ENCODE results near the gene PKP4.

Gene PKP4

DNA sequence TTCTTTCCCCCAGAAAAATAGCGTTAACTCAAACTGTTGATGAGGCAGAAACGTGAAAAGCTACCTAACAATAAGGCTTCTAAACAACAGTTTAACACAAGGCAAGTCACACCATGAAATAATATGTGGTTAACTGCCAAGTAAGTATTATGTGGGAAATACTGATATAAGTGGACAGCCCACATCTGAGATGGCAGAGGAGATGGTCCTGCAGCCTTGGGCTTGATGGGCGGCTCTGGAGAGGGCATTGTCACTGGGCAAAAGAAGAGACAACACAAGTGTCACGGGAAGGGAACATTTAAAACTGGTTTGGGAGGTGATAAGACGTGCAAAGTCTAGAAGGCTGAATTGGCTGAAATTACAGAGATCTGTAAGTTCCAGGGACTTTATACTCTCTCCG is 147.2 kb downstream of the PKP4 start:
- no peak for DNase-seq

DNA sequence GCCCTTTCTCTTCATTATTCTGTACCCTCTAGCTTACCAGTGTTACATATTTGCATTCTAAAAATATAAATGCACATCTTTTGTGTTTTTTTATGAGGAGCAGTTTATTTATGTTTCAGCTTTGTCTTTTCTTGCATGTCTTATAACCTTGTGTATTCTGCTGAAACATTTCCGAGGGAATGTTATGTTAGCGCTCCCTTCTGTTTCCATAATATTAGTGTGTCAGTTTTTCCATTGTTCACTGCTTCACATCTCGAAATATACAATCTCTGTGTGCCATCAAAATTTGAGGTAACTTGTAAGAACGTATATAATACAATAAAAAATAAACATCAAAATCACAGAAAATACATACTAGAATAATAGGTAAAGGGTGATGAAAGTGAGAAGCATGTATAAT is 153.3 kb downstream of the PKP4 start:
- DNase-seq = no peak

DNA sequence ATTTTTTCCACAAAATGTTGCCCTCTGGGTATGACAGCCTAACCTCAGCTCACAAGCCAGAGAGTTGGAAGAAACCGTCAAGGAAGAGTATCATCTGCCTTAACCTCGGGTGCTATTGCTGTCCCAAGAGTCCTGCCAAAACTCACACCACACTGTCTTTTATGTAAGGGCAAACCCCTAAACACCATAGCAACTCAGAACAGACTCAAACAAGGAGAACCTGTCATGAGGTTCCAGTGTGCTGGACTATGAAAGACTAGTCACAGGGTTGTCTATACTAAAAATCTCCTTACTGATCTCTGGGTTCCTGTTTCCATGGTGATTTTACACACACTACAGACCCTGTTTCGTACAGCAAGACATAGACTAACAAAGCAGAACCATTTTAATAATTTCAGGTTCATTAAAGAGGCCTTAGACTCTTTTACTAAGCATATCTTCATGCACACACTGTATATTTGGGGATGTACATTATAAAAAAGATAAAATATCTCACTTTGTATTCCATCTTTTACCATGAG is 159.8 kb downstream of the PKP4 start:
- no peak for DNase-seq

DNA sequence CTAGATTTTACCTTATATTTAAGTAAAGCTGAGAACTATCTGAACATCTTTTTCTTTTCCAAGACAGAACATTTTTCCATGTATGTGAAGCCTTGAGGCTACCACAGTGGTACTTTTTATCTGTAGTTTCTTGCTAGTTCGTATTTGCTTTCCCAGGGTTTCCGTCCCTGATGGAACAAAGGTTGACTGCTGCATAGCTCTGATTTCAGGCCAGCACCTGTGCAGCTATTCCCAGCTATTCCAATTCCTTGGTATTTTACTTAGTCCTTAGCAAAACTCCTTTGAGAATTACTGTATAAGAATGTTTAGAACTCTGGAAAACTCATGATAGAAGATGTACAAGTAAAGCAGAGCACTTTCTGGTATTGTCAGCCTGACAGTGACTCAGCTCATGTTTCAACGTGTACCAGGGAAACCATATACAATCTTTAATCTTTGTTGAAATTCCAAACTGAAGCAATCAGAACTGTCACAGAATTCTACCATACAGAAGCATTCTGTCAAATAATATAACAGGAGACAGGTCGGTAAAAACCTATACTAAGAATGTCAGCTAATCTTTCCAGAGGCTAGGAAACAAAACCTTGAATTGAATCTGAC is 162.2 kb downstream of the PKP4 start:
- DNase-seq = no peak

DNA sequence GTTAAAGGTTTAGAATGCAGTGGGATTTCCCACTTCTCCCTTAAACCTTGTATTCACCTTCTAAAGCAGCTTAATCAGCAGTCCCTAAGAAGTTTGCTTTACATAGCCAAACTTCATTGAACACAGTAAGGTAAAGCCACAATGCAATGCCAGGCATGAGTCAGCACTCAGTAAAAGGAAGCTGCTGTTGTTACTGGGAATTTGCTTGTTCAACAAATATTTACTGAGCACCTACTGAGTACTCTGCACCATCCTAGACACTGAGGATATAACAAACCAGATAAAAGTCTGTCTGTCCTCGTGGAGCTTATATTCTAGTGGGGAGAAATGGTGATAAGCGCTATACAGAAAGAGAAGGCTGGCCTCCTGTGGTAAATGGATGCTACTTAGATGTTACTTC is 162.7 kb downstream of the PKP4 start:
- DNase-seq = no peak

DNA sequence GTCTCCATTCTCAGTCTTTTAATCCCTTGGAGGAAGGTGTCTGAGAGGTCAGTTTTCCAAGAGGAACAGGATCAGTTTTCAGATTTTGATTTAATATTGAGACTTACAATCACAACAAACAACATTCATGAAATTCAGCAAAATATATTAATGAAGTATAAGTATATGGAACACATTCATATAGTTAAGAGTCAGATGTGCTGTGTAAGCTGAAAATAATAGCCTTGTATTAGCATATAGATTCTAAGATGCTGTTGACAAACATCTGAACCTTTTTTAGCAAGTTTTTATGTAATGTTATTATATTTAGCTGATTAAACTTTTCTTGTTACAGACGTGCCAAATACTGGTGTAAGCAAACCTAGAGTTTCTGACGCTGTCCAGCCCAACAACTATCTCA is 163.9 kb downstream of the PKP4 start:
- no peak for DNase-seq

DNA sequence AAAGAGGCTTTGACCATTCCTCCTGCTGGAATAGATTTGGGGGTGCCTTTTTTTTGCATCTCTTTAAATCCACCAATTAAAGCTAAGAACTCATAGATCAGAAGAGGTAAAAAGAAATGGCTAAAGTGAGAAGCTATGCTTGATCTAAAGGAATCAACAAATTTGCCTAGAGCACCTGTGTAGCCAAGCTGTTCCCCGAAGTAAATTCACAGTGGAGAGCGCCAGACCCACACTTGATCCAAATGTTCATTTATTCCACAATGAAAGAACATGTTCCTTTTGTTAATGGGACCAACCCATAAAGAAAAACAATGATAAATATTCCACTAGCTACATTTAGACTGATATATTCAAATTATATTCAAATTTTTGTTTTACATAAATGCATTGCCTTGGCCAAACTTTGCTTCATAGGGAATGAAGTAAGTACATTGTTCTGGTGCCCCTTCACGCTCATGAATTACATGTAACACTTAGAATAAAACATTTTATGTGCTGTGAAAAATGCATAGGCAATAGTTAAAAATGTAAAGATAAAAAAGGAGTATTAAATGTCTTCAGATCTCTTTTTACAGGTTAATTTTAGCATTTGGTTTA is 167.4 kb downstream of the PKP4 start:
- DNase-seq = no peak

DNA sequence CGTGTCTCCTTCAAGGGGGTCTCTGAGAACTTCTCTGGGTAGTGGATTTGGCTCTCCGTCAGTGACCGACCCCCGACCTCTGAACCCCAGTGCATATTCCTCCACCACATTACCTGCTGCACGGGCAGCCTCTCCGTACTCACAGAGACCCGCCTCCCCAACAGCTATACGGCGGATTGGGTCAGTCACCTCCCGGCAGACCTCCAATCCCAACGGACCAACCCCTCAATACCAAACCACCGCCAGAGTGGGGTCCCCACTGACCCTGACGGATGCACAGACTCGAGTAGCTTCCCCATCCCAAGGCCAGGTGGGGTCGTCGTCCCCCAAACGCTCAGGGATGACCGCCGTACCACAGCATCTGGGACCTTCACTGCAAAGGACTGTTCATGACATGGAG is 168.2 kb downstream of the PKP4 start:
- no peak for DNase-seq

DNA sequence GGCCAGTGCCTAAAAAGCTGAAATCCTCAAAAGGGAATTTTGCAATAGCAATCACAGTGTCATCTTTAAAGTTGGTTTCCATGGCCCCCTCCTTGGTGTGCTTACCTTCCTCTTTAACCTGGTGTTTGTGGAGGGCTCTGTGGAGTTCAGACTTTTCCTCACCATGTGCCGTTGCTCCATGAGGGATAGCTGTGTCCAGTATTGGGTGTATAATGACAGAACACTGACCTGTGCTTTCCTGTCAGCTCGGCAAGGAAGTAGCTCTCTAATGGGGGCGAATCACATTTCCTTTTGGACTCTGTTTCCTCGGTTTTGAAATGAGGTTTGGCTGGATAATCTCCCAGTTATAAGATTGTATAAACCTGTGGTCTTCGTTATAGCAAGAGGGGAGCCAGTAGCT is 172.4 kb downstream of the PKP4 start:
- DNase-seq = no peak

DNA sequence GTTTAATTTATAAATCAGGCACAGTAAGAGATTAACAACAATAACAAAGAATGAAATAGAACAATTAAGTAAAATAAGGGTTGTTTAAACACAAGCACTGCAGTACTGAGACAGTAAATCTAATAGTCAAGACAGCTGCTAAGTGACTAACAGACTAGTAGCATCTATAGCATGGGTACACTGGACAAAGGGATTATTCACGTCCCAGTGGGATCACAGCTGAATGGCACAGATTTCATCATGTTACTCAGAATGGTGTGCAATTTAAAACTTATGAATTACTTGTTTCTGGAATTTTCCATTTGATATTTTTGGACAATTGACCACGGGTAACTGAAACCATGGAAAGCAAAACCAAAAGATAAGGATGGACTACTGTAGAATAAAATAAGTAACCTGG is 176.5 kb downstream of the PKP4 start:
- no peak for DNase-seq

DNA sequence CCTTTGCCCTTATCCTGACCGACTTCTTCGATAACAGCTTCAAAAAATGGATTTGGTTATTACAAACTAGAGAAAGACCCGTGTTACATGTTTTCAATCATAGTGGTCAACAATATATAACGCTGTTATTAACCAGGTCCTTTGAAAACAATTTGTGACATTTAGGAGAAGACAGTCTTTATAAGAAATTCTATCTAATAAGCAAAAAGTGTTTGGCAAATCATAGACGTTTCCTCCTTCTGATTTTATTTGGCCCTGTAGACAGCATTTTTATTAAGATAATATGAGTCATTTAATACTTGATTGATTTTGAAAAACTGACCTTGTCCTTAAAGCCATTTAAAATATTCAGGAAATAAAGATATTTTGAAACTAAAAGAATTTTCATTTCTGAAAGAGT is 177.9 kb downstream of the PKP4 start:
- DNase-seq = no peak

DNA sequence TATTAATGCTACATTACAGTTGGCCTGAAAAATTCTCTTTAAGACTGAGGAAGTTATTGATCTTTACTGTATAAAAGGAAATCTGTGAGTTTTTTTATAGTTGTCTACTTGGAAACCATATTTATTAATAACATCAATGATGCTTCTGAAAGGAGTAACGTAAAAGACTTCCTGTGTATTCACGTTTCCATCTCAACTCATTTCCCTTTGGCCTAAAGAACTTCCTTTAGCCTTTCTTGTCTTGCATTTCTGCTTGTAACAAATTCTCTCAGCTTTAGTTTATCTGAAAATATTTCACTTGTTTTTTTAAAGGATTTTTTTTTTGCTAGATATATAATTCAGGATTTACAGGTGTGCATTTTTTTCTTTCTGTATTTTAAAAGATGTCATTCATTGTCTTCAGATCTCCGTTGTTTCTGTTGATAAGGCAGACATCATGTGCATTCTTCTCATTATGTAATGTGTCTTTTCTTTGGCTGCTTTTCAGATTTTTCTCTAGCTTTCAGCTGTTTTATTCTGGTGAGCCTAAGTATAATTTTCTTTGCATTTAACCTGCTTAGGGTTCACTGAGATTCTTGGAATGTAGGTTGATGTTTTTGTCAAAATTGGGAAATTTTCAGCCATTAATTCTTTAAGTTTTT is 179.3 kb downstream of the PKP4 start:
- DNase-seq = no peak

DNA sequence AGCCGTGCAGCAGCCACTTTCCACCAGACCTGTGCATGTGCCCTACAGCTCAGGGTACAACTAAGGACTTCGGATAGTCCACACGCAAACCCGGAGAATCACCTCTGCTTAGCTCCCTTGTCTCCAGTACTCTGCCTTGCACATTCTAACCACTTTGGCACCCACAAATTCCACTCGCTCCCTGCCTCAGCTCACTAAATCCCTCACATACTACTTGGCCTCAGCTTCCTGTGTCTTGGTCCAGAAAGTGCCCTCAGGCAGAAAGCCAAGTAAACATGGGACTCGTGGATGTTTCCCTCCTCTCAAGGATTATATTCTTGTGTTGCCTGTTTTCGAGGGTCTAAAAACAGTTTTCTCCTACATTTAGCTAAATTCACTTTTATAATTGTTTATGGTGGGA is 180.6 kb downstream of the PKP4 start:
- no peak for DNase-seq

DNA sequence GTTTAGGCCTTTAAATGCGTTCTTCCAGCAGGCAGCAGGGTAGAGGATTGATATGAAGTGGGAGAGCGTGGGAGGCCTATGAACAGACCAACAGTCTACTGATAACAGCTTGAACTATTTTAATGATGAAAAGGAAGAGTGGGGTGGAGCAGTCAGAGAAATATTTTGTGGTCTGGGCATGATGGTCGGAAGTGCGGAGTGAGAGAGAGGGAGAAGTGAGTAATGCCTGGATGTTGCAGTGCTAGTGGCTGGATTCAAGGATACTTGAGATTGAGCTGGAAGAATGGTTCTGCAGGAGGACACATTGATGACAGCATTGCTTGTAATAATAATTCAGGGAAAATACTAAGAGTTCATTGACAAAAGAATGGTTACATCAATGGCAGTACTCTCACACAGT is 187.4 kb downstream of the PKP4 start:
- DNase-seq = no peak

DNA sequence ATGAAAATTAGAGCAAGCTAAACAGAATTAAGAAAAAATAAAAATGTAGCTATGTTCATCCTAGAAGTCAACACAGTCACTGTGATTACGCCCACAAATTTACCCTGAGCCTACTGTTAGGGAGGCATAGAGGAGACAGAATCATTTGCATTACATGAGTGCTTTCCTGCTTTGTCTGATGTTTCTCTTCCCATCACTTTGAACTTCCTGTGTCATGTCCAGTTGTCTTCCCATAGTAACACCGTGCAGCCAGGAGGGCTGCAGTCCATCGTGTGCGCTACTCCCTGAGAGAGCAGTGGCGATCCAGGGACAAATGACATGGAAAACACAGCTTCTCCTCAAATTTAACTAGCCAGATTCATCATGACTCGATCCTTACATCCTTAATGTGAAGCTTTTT is 188.5 kb downstream of the PKP4 start:
- no peak for DNase-seq

DNA sequence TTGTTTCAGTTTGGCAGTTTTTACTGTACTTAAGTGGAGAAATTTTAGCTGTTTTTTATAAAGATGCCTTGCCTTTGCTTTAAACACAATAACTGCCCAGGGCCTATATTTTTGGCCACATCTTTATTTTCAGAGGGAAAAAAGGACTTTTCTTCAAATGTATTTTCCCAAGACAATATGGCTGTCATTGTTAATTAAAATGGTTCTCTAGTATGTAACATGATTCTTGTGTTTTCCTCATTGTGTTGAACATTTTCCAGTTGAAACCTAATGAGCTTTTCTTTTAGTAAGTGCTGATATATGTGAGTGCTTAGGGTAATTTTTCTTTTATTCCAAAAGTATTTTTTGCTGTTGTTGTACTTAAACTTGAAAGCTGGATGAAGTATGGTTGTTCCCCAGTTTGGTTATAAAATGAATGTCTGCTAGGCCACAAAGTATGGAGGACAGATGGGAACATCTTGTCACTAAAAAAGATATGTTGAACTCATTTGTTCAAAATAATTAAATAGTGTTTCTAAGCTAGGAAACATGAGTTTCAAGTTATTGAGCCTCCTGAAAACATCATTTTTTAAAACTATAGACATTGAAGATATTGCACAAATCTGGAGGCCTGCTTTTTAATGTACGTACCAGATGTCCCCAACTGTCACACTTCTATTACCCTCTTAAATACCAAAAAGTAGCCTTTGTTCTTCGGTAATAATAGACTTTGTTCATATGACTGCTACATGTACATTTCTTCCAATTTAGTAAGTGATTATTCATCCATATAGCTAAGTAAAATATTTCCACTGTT is 190.9 kb downstream of the PKP4 start:
- no peak for DNase-seq

DNA sequence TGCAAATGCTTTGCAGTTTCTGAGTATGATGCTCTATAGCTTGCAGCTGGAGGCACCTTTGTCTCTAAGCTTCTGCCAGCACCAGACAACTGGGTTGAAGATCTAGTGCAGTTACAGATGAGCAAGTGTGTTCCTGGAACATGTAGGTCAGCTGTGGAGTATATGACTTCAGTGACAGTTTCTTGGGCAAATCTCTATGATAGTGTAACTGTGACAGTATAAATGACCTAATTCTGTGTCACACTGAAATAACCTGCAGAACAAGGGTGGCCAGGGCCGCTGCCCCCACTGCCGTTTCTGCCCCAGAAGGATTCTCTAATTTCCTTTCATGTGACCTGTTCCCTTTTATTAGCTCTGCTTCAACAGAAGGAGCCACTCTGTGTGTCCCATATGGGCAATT is 193.1 kb downstream of the PKP4 start:
- DNase-seq = no peak

DNA sequence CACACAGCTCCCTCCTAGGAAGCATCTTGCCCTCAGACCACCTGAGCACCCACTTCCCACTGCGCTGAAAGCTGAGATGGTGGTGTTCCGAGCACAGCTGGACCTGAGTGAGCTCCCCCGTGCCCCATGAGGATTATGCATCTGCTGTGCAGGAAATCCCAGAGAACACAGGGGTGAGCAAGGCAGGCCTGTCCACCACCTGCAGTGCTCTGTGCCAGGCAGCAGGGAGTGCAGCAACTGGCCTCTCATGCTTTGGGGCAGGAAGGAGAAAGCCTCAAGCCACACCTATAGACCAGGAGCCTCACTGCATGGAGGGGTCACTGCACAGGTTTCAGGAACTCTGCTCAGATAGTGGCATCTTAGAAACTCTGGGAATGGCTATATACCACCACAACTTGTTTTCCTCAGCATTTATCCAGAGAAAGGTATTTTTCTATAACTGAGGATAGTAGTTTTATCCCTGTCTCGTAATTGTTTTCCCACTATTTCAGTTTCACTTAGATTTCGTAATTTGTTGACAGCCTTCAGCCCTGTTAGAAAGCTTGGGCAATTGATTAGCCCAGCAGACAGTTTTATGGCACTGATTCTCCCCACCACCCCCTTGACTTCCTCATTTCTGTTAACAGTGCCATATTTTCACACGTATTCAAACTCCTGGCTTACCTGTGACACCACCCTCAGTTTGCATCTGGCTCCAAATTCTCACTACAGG is 194.1 kb downstream of the PKP4 start:
- DNase-seq = no peak

DNA sequence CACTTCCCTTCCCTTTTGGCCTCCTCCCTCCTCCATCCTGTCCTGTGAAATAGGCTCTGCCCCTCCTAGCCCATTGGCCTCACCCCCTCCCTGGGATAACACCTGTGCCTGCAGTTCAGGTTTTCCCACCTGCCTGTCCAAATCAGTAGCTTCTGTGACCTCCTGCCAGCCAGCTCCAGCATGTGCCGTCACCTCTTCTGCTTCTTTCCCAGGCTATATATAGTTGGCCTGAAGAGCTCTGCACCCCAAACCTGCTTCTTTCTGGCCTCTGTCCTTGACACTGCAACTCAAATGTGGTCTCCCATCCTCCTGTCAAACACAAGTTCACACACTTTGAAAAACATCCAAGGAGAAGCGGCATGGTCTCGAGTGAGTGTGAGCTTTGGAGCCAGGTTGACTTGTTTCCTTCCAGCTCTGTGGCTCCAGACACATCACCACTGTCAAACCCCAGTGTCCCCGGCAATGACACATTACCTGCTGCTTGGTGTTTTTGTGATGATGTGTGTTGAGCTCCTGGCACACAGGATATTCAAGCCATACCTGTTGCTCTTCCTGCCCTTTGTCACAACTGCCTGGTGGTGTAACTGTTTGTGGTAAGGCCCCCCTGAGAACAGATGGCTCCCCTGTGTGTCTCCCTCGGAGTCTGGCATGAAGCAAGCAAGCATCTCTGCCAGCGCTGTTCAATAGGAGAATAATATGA is 194.8 kb downstream of the PKP4 start:
- no peak for DNase-seq

DNA sequence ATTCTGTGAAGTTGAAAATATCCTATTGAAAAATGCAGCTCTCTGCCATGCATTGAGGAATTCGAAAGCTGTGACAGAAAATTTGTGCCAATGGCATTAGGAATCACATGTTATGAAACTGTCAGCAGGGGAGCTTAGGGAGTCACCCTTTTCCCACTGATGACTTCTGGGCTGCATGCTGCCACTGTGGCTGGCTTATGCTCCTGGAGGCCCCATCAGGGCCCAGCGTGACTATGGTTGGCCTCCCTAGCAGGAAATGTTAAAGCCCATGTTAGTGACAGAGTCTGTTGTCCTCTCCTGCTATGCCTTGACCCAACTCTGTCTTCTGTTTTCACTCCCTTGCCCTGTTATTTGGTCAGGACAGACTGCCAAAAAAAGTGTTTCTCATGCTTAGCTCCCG is 198.9 kb downstream of the PKP4 start:
- no peak for DNase-seq

DNA sequence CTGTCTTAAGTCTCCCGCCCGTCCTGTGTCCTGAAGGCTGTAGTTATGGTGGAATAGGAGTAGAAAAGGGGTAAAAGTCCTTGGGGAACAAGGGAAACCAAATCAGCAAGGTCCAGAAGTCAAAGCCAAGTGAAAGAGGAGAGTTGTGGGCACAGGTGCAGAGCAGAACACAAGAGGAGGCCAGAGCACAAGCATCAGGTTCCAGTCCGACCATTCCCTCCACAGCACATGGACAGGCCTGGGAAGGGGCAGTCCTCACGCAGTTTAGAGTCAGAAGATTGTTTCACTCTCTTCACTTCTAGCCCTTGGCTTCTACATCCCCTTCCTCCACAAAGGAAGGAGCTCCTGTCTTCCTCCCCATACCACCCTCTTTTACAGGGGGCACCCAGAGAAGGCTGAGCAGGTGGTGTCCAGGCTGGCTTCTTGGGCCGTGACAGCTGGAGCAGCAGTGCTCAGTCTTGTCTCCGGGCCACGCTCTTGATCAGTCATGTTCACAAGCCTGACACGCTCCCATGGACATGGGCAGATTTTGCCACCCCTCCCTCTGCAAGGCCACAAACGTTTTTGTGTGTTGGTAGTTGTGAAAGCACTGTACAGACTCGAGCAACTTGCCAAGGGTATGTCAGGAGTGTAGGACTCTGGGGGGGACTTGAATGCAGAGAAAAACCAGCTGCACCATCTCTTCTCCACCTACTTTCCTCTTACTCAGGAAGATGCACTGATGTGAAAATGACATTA is 199.9 kb downstream of the PKP4 start:
- DNase-seq = no peak

DNA sequence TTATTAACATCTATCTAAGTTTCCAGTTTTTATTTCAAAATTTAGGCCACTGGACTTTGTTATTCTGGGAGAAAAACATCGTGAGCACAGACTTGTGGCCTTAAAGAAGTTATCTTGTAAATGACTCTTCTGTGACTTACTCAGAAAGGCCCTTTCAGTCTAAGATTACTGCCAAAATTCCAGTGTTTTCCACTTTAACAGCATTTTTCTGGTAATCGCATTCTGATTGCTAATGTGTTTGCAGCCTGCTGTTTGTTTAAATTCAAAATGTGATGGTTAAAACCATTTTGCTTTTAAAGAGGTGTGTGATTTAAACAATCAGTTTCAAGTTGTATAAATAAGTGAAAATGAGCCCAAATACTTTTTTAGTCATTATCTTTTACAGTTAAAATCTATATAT is 201.6 kb downstream of the PKP4 start:
- no peak for DNase-seq
